Upper lobe of right lung (tissue), 1 donor: Measurements from ENCODE around the gene TNIP3. TPM values are rescaled to one million over a fixed set of nuclear protein-coding genes. Genes with fewer than 3 reads are reported as not detected.
A peak's percentile ranks its signal among the peaks of the same experiment; 100 is the strongest.

ENCODE experiments used
- ATAC-seq: fragments of 200-7000 bp; cut with Tn5 transposase; one replicate; pipeline ENCODE4 v1.9.1; 2020; ENCODE audit warnings: mild to moderate bottlenecking, moderate library complexity
- DNase-seq: peaks from one replicate; pipeline ENCODE4 v3.0.0-alpha.2; 2020
- H3K27ac ChIP-seq: fragments of 200-600 bp; one replicate; pipeline ENCODE4 v1.8.0; 2022
- H3K27me3 ChIP-seq: fragments of 200-600 bp; one replicate; pipeline ENCODE4 v1.8.0; 2022; ENCODE audit warnings: mild to moderate bottlenecking
- H3K36me3 ChIP-seq: fragments of 200-600 bp; one replicate; pipeline ENCODE4 v1.8.0; 2022
- H3K4me1 ChIP-seq: fragments of 200-600 bp; one replicate; pipeline ENCODE4 v1.8.0; 2022
- H3K4me3 ChIP-seq: fragments of 200-600 bp; one replicate; pipeline ENCODE4 v1.8.0; 2022; ENCODE audit warnings: mild to moderate bottlenecking
- H3K9me3 ChIP-seq: fragments of 200-600 bp; one replicate; pipeline ENCODE4 v1.8.0; 2022
- CTCF ChIP-seq: fragments of 200-600 bp; IDR thresholded peaks from one replicate; pipeline ENCODE4 v1.8.0; 2022; ENCODE audit warnings: antibody characterized with exemption
- intact Hi-C: fragments of 100-400 bp; cut with DNase I; formaldehyde crosslinking; loops from one replicate; pipeline ENCODE4 v1.11.0; 2022
- total RNA-seq: library from RNA; stranded (reverse); fragmentation: NEBNext Ultra II Directional; extraction: Animal tissue kit (Norgen Biotek cat#: 25700); gene quantifications from one replicate; pipeline ENCODE4 v1.2.1, GENCODE V29; 2021
- donor health status: DM: no; HTN: yes; CAD: no; lungs with severe emphysema.

Gene TNIP3
- total RNA-seq, 1 donor from 2014 or later, result 2.3 TPM

GRCh38 chr4:121094297-121094966 lies 69.7 kb downstream of the TNIP3 start:
- Histone ChIP-seq H3K9me3 (no peaks in the 10 kb centered on the region), H3K27ac (no peak overlapping the region), H3K36me3 (no peaks in the 10 kb centered on the region), H3K4me3 (no peak overlapping the region), H3K4me1 (no peaks in the 10 kb centered on the region), H3K27me3 (no peaks in the 10 kb centered on the region)
- intact Hi-C loops, result no loop called here
- DNase-seq, result no peak
- no peak for ATAC-seq
- TF ChIP-seq CTCF, result no peak

GRCh38 chr4:121093261-121093660 lies 70.9 kb downstream of the TNIP3 start:
- peak; percentile 29 for ATAC-seq
- no peaks in the 10 kb centered on the region for H3K36me3 ChIP-seq
- H3K9me3 ChIP-seq, result no peaks in the 10 kb centered on the region
- H3K4me1 ChIP-seq, result no peaks in the 10 kb centered on the region
- intact Hi-C loops, result no loop called here
- DNase-seq, result no peak
- H3K4me3 ChIP-seq, result no peak overlapping the region
- no peak for TF ChIP-seq CTCF
- H3K27ac ChIP-seq, result no peak overlapping the region
- no peaks in the 10 kb centered on the region for H3K27me3 ChIP-seq

- no peak for ATAC-seq
- H3K4me3 ChIP-seq, result no peak overlapping the region
- intact Hi-C loops, result no loop called here
- no peaks in the 10 kb centered on the region for H3K27me3 ChIP-seq
- DNase-seq, result no peak
- H3K9me3 ChIP-seq, result no peaks in the 10 kb centered on the region
- H3K4me1 ChIP-seq, result no peaks in the 10 kb centered on the region
- no peaks in the 10 kb centered on the region for H3K36me3 ChIP-seq
- no peak for TF ChIP-seq CTCF
- H3K27ac ChIP-seq, result no peak overlapping the region
Measured at GRCh38 chr4:121091941-121092340, 72.2 kb downstream of the TNIP3 start.

GRCh38 chr4:121088867-121089266 lies 75.3 kb downstream of the TNIP3 start:
- DNase-seq (no peak), ATAC-seq (no peak)
- H3K9me3 ChIP-seq, result no peaks in the 10 kb centered on the region
- H3K36me3 ChIP-seq, result no peaks in the 10 kb centered on the region
- no peak overlapping the region for H3K27ac ChIP-seq
- no peak overlapping the region for H3K4me3 ChIP-seq
- intact Hi-C loops, result no loop called here
- no peak for TF ChIP-seq CTCF
- H3K27me3 ChIP-seq, result no peaks in the 10 kb centered on the region
- no peaks in the 10 kb centered on the region for H3K4me1 ChIP-seq

Other genes with a start within 250 kb of the TNIP3 start
- gene PRDM5, start 241.6 kb downstream of the TNIP3 start, total RNA-seq, result 17.0 TPM
- 201 TPM for gene NDNF, start 91.8 kb downstream of the TNIP3 start, total RNA-seq
- 0.32 TPM for gene QRFPR, start 216.7 kb upstream of the TNIP3 start, total RNA-seq